Astrocyte (in vitro differentiated cells and primary cell): ENCODE measurements around the gene CTNNA2.

Experiments used
- CTCF ChIP-seq: IDR thresholded peaks from 2 replicates; pipeline ENCODE4 v1.5.1; 2011; ENCODE audit warnings: low read depth, mild to moderate bottlenecking, inconsistent platforms, low read length, moderate library complexity; ENCODE audit not compliant: insufficient read depth
- EZH2 ChIP-seq: IDR thresholded peaks from 2 replicates; pipeline ENCODE4 v1.6.1; 2012; ENCODE audit warnings: mild to moderate bottlenecking, low read length, inconsistent platforms; ENCODE audit not compliant: insufficient read depth

- TF ChIP-seq CTCF (no peak), EZH2 (no peak)
Measured at GRCh38 chr2:80340022-80340421, 827.2 kb downstream of the CTNNA2 start.
